ENCODE results near the gene AOPEP. TPM values are rescaled to one million over a fixed set of nuclear protein-coding genes. Genes with fewer than 3 reads are reported as not detected.

Gene AOPEP
- polyA plus RNA-seq, 2 of the 4 experiments (the other 2 are of a cell fraction), result 226 to 266 TPM

DNA sequence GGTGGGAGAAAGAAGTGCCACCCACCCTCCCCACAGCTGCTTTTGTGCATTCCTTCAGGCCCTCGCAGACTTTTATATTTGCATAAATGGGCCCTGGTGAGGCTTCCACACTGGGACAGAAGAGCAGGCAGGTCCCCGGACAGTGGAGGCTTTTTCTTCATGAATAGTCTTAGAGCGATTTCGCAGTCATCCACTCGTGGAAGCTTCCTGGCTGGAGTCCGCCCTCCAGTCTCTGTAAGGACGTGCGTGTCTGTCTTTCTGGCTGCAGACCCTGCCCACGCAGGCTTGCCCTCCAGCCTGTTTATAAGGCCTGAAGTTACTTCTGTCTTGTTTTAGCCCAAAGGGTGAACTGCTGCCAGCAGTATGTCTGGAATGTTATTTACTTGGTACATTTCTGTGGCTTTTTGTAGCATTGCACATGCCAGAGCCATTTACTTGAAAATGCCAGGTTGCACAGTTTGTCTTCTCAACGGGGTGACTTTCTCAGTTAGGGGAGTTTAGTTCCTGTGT is 195.7 kb downstream of the AOPEP start:
- Histone ChIP-seq H3K27ac (peak overlapping the region; percentile 97 to 99), H3K4me1 (peaks cover 90% of the 10 kb centered on the region), H3K4me2 (peak overlapping the region; percentile 84), H3K9me3 (no peaks in the 10 kb centered on the region), H3K4me3 (peak overlapping the region; percentile 27)
- WGBS (ENCODE audit: missing lambda C conversion rate), result 1% methylated on average over 10 of the region's 10 CpGs
- ChIA-PET POLR2A (interaction anchor here (0.7 to 4.7 kb wide), 9 partner anchors 9 to 139 kb away, joined by 3 to 63 read pairs (median 7); no protein-coding TSS in a partner anchor), CTCF (interaction anchor here (1.0 to 2.6 kb wide), 4 partner anchors 12 to 241 kb away, joined by 3 to 6 read pairs (median 4); no protein-coding TSS in a partner anchor)
- FAIRE-seq, result peak; percentile 85
- peak in 1 of 2 experiments; percentile 93 for DNase-seq (ENCODE audit: low read depth in 1 of 2, low spot score in 1 of 2)
- ATAC-seq, result peak; percentile 42 to 59; a peak in 5 of 6 replicates
- TF ChIP-seq MAX (IDR thresholded peaks at IDR 0.05) (peak; percentile 82), BHLHE40 (IDR thresholded peaks at IDR 0.05; ENCODE audit: low read depth, low read length) (peak; percentile 37; the same call in 1 of the 2 replicates), GATA3 (IDR thresholded peaks at IDR 0.05; ENCODE audit: borderline replicate concordance) (peak; percentile 94), CHD2 (IDR thresholded peaks at IDR 0.05; ENCODE audit: low read length, partially characterized antibody) (no peak), RAD21 (conservative IDR thresholded peaks at IDR 0.05 in 1 of 2, IDR thresholded peaks at IDR 0.05 in 1 of 2) (peak; percentile 39 to 54; a peak in 3 of 5 replicates), FOSL2 (IDR thresholded peaks at IDR 0.05) (0 out of 2 replicates have a peak, but pooled peaks have one; percentile 30), FOSL2 (CRISPR knock-in tag; IDR thresholded peaks at IDR 0.05) (peak; percentile 82), BCL3 (IDR thresholded peaks at IDR 0.05) (0 out of 3 replicates have a peak, but pooled peaks have one; percentile 76), EP300 (IDR thresholded peaks at IDR 0.05) (peak; percentile 79 to 90; a peak in 3 of 5 replicates), RFX5 (IDR thresholded peaks at IDR 0.05) (no peak), HES2 (IDR thresholded peaks at IDR 0.05) (no peak), MYC (IDR thresholded peaks at IDR 0.05; ENCODE audit: borderline replicate concordance, low read length) (no peak), MAZ (IDR thresholded peaks at IDR 0.05; ENCODE audit: borderline replicate concordance, low read depth, low read length) (no peak), CEBPB (IDR thresholded peaks at IDR 0.05) (peak in 1 of 2 experiments; percentile 89; a peak in 2 of 4 replicates), HMGXB4 (CRISPR knock-in tag; IDR thresholded peaks at IDR 0.05; ENCODE audit: borderline replicate concordance) (no peak), ZFP36 (IDR thresholded peaks at IDR 0.05; ENCODE audit: borderline replicate concordance, partially characterized antibody) (no peak), JUN (IDR thresholded peaks at IDR 0.05) (peak; percentile 87 to 93), RARB (CRISPR knock-in tag; IDR thresholded peaks at IDR 0.05) (peak; percentile 44; the same call in 1 of the 2 replicates), ESRRA (IDR thresholded peaks at IDR 0.05; ENCODE audit: borderline replicate concordance, low read length) (no peak), JUNB (IDR thresholded peaks at IDR 0.05) (peak; percentile 70), PBX3 (IDR thresholded peaks at IDR 0.05) (0 out of 2 replicates have a peak, but pooled peaks have one; percentile 60), ZNF302 (CRISPR knock-in tag; IDR thresholded peaks at IDR 0.05) (0 out of 2 replicates have a peak, but pooled peaks have one; percentile 53), NPAS2 (CRISPR knock-in tag; IDR thresholded peaks at IDR 0.05; ENCODE audit: borderline replicate concordance) (peak; percentile 32; the same call in 1 of the 2 replicates), EHF (CRISPR knock-in tag; IDR thresholded peaks at IDR 0.05) (peak; percentile 88; the same call in 1 of the 2 replicates), SMC3 (IDR thresholded peaks at IDR 0.05) (peak; percentile 56), MAFK (IDR thresholded peaks at IDR 0.05; ENCODE audit: partially characterized antibody) (peak; percentile 88), CBX2 (IDR thresholded peaks at IDR 0.05; ENCODE audit: borderline replicate concordance, low read depth) (no peak), RNF2 (IDR thresholded peaks at IDR 0.05; ENCODE audit: borderline replicate concordance, low read depth) (no peak), HOXB5 (CRISPR knock-in tag; IDR thresholded peaks at IDR 0.05) (peak; percentile 70), FOXS1 (CRISPR knock-in tag; IDR thresholded peaks at IDR 0.05) (peak; percentile 53; the same call in 1 of the 2 replicates), HDAC2 (IDR thresholded peaks at IDR 0.05) (no peak), TP53 (CRISPR knock-in tag; IDR thresholded peaks at IDR 0.05) (no peak), POLR2AphosphoS2 (conservative IDR thresholded peaks at IDR 0.05; ENCODE audit: low read length) (no peak), HEYL (CRISPR knock-in tag; IDR thresholded peaks at IDR 0.05) (peak; percentile 53; the same call in 1 of the 2 replicates), KDM5A (IDR thresholded peaks at IDR 0.05) (no peak), ZSCAN20 (CRISPR knock-in tag; IDR thresholded peaks at IDR 0.05) (0 out of 2 replicates have a peak, but pooled peaks have one; percentile 49), ZC3H11A (IDR thresholded peaks at IDR 0.05) (no peak)
